GM10266 (cell line): ENCODE data around the gene GRN.

Source experiments
- DNase-seq: peaks from one replicate; pipeline ENCODE4 v3.0.0; 2012; ENCODE audit errors: extremely low spot score
- TF ChIP-seq, protein P1 (sequence below): IDR thresholded peaks from 2 replicates; pipeline ENCODE4 v1.5.1; 2012; ENCODE audit warnings: mild to moderate bottlenecking, low read depth; ENCODE audit not compliant: control insufficient read depth, insufficient read depth; ENCODE audit errors: missing control alignments

GRN gene

DNA sequence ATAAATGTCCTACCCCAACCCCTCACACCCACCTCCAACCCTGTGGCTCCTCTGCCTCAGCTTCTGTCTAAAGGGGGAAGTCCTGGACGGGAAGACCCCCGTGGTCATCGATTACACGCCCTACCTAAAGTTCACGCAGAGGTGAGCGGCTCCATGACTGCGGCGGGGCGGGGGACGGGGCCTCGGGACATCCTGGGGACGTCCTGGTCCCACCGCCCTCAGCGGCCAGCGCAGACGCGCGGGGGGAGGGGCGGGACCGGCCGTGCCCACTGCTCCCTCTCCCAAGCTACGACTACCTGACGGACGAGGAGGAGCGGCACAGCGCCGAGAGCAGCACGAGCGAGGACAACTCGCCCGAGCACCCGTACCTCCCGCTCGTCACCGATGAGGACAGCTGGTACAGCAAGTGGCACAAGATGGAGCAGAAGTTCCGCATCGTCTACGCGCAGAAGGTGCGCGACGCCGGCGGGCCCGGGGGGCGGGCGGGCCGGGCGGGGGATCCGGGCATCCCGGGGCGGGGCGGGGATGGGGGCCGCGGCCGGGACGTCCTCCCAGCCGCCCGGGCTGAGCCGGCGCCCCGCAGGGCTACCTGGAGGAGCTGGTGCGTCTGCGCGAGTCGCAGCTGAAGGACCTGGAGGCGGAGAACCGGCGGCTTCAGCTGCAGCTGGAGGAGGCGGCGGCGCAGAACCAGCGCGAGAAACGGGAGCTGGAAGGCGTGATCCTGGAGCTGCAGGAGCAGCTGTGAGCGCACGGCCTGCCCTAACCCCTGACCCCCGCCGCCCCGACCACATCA is 30.0 kb upstream of the GRN start:
- TF ChIP-seq, protein P1, sequence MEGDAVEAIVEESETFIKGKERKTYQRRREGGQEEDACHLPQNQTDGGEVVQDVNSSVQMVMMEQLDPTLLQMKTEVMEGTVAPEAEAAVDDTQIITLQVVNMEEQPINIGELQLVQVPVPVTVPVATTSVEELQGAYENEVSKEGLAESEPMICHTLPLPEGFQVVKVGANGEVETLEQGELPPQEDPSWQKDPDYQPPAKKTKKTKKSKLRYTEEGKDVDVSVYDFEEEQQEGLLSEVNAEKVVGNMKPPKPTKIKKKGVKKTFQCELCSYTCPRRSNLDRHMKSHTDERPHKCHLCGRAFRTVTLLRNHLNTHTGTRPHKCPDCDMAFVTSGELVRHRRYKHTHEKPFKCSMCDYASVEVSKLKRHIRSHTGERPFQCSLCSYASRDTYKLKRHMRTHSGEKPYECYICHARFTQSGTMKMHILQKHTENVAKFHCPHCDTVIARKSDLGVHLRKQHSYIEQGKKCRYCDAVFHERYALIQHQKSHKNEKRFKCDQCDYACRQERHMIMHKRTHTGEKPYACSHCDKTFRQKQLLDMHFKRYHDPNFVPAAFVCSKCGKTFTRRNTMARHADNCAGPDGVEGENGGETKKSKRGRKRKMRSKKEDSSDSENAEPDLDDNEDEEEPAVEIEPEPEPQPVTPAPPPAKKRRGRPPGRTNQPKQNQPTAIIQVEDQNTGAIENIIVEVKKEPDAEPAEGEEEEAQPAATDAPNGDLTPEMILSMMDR = no peak
- DNase-seq = peak; percentile 80

DNA sequence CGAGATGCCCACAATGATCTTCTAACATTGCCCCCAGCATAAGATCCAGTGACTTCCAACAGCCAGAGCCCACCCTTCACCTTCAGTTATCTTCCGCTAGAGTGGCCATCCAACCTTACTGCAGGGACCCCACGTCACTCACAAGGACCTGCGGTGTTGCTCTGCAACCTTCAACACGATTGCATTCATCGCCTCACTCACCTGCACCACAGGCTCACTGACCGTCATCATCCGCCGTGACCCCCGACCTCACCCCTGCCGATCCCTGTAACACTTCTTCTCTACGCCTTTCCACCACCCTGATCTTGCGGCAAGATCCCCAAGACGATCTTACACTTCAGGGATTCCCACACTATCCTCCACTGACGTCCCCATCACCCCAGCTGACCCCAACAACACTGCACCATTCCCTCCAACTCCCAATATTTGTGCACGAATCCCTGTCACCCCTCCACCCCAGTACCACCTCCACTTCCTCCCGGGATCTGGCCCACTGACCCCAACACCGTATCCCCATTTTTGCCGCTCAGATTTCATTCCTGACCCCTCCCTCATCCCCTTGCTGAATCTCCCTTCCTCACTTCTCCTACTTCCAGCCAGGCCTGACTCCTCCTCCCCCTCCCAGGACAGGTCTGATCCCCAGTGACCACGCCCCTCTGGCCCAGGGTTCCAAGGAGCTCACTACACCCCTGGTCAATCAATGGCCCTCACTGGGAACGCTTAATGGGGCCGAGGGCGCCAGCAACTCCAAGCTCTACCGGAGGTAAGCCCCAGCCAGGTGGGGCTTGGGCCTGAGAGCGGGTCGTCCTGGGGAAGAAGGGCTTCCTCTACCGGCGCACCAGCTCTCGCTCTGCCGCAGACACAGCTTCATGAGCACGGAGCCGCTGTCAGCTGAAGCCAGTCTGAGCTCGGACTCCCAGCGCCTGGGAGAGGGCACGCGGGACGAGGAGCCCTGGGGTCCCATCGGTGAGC is 29.1 kb upstream of the GRN start:
- TF ChIP-seq, protein P1 = no peak
- no peak for DNase-seq

DNA sequence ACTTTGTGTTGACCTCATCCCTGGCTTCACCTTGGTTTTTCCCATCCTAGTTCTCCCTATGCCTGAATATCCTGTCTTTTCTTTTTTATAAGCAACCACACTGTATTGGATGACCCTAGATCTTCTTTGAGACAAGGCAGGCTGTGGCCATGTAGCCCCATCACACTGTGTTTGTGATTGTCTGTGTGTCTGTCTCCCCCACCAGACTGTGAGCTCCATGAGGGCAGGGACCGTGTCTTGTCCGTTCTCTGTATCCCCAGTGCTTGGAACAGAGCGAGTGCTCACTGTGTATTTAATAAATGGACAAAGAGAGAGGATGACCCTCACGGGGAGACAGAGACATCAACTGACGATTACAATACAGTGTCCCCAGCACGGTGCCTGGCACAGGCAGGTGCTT is 27.6 kb upstream of the GRN start:
- TF ChIP-seq, protein P1 = no peak
- DNase-seq = no peak

DNA sequence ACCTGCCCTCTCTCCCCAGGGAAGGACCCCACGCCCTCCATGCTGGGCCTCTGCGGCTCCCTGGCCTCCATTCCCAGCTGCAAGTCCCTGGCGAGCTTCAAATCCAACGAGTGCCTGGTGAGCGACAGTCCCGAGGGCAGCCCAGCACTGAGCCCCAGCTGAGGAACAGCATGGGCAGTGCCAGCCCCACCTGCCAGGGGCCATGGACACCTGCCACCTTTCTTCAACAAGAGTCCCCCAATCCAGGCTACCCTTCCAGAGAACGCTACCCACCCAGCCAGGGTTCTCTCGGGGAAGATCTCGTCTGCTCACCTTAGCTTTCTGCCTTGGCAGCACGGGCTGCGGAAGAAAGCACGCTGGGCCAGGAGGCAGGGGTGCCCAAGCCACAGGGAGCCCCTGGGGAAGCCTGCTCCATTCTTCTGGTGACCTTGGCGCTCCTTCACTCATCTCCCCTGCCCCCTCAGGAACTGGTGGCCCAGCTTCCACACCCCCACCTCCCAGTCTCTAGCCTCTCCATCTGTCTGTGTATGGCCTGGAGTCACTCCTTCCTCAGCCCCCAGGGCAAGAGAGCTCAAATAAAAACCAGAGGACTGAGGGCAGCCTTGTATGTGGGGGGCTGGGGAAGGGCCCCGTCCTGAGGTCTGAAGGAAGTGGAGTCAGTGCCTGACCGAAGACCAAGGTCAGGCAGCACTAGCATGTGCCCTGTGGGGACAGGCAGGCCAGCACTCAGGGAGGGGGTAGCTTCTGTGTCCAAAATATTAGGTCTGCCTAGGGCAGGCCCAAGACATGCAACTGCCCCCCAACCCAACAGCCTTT is 26.8 kb upstream of the GRN start:
- TF ChIP-seq, protein P1 = no peak
- no peak for DNase-seq

DNA sequence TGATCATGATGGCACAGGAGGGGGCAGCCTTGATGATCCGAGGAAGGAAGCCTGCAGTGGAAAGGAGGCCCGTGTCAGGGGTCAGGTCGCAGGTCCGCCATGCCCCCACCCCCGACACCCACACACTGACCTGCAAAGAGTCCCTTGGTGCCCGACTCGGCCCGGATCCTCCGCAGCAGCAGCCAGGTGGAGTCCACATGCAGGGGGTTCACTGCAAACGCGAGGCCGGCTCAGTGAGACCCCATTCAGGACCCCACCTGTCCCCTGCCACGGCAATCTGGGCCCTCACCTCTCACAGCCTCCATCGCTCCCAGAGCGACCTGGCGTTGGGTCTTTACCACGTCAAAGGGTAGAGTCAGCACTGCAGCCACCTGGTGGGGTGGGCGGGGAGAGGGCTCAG is 25.0 kb upstream of the GRN start:
- TF ChIP-seq, protein P1 = no peak
- no peak for DNase-seq

DNA sequence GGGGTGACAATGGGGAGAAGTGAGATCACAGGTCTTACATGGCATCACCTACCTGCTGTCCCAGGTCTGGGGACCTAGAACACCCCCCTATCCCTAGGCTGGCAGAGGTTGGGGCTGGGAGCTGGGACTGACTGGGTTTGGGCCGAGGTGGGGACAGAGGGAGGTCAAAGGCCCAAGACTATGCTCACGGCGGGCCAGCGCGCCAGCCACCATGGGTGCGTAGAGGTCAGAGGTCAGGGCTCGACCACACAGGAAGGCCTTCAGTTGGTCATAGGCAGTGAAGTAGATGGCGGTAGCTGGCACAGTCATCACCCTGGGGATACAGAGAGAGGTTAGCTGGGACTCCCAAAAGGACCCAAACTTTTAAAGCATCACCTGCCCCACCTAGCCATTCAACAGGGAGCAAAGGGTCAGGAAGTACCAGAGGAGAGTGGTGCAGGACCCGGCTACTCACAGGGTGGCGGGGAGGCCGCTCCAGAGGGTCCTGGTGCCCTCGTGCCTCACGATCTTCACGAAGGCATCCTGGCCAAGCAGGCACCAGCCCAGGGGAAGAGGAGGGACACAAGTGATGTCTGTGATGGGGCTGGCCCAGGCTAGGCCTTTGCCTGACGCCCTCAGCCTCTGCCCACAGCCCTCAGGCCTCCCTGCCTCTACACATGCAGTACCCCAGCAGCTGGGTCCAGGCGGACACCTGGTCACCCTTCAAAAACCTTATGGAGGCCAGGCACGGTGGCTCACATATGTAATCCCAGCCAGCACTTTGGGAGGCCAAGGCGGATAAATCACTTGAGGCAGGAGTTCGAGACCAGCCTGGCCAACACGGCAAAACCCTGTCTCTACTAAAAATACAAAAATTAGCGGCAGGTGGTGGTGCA is 23.6 kb upstream of the GRN start:
- DNase-seq = no peak
- TF ChIP-seq, protein P1 = no peak
